ENCODE results near the gene YWHAH.

DNA sequence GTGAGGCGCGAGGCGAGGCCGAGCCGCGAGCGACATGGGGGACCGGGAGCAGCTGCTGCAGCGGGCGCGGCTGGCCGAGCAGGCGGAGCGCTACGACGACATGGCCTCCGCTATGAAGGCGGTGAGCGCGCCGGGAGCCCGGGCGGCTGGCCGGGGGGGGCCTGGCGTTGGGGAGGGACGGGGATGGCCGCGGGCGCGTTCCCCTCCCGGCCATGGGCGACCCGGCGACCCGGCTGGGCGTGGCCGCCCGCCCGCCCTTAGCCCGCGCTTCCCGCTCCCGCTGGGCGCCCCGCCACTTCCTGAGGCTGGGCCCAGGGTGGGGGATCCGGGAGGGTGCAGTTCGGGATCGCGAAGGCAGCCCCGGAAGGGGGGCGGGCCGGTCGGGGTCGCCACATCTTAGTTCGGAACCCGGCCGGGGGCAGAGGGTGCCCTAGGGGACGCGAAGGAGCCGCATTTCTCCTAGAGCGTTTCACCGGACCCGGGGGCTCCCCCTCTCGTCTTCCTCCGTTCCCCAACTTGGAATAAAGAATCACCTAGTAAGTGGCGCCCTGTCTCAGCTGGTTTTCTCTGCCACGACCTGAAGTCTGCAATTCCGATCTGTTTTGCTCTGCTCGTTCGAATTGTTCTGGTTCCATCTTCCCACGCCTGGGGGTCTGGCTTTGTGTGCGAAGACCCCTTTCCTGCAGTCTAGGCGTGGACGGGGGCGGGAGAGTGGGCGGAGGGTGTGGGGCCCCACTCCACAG, 536 bp downstream of the YWHAH start:
- TF ChIP-seq, protein P1, sequence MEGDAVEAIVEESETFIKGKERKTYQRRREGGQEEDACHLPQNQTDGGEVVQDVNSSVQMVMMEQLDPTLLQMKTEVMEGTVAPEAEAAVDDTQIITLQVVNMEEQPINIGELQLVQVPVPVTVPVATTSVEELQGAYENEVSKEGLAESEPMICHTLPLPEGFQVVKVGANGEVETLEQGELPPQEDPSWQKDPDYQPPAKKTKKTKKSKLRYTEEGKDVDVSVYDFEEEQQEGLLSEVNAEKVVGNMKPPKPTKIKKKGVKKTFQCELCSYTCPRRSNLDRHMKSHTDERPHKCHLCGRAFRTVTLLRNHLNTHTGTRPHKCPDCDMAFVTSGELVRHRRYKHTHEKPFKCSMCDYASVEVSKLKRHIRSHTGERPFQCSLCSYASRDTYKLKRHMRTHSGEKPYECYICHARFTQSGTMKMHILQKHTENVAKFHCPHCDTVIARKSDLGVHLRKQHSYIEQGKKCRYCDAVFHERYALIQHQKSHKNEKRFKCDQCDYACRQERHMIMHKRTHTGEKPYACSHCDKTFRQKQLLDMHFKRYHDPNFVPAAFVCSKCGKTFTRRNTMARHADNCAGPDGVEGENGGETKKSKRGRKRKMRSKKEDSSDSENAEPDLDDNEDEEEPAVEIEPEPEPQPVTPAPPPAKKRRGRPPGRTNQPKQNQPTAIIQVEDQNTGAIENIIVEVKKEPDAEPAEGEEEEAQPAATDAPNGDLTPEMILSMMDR (IDR thresholded peaks at IDR 0.05; ENCODE audit: insufficient read depth, low read depth, low read length): no peak
- TF ChIP-seq EZH2 (IDR thresholded peaks at IDR 0.05; ENCODE audit: insufficient read depth, low read length): no peak

Data from astrocyte (in vitro differentiated cells and primary cell).